HepG2 (cell line): ENCODE measurements around the gene C2orf42. TPM values are rescaled to one million over a fixed set of nuclear protein-coding genes. Genes with fewer than 3 reads are reported as not detected.

Experiments
- DPF2 ChIP-seq: sonication (generic); formaldehyde crosslinking; IDR thresholded peaks from 2 replicates; pipeline ENCODE4 v1.4.0; 2020; ENCODE audit warnings: mild to moderate bottlenecking, low read depth, missing genetic modification reagents, borderline replicate concordance
- EHMT2 ChIP-seq: fragments of 200-600 bp; sonication (generic); IDR thresholded peaks from 2 replicates; pipeline ENCODE4 v1.7.0; 2017; ENCODE audit warnings: antibody characterized with exemption, low read depth, low read length, borderline replicate concordance
- HIC2 ChIP-seq: sonication (generic); formaldehyde crosslinking; IDR thresholded peaks from 2 replicates; pipeline ENCODE4 v1.9.0; 2022; ENCODE audit warnings: low read depth, missing genetic modification reagents
- HNRNPUL1 ChIP-seq: fragments of 200-400 bp; formaldehyde crosslinking; IDR thresholded peaks from 2 replicates; pipeline ENCODE4 v1.6.1; 2017; ENCODE audit warnings: low read depth, mild to moderate bottlenecking, low read length, moderate library complexity
- JUNB ChIP-seq: sonication (generic); formaldehyde crosslinking; IDR thresholded peaks from 2 replicates; pipeline ENCODE4 v1.8.0; 2022; ENCODE audit warnings: missing genetic modification reagents, mild to moderate bottlenecking, borderline replicate concordance
- KDM1A ChIP-seq: IDR thresholded peaks from 2 replicates; pipeline ENCODE4 v1.6.1; 2016; ENCODE audit warnings: missing compliant biosample characterization
- MIXL1 ChIP-seq: IDR thresholded peaks from 2 replicates; pipeline ENCODE4 v1.6.1; 2016
- PCBP2 ChIP-seq: fragments of 200-400 bp; formaldehyde crosslinking; optimal IDR thresholded peaks from 2 replicates; pipeline ENCODE3; 2018; ENCODE audit warnings: low read length, low read depth; ENCODE audit not compliant: poor library complexity, severe bottlenecking
- SRY ChIP-seq: sonication (generic); formaldehyde crosslinking; IDR thresholded peaks from 2 replicates; pipeline ENCODE4 v1.8.0; 2022; ENCODE audit warnings: mild to moderate bottlenecking, missing genetic modification reagents
- TERF1 ChIP-seq: sonication (generic); formaldehyde crosslinking; IDR thresholded peaks from 2 replicates; pipeline ENCODE4 v1.8.0; 2022; ENCODE audit warnings: mild to moderate bottlenecking, missing genetic modification reagents, moderate library complexity
- ZBED4 ChIP-seq: sonication (generic); formaldehyde crosslinking; IDR thresholded peaks from 2 replicates; pipeline ENCODE4 v1.4.0; 2020; ENCODE audit warnings: missing genetic modification reagents, borderline replicate concordance
- ZFP91 ChIP-seq: sonication (generic); formaldehyde crosslinking; IDR thresholded peaks from 2 replicates; pipeline ENCODE4 v1.9.0; 2022; ENCODE audit warnings: missing genetic modification reagents, mild to moderate bottlenecking, borderline replicate concordance
- ZKSCAN5 ChIP-seq: sonication (generic); formaldehyde crosslinking; IDR thresholded peaks from 2 replicates; pipeline ENCODE4 v1.5.1; 2020; ENCODE audit warnings: mild to moderate bottlenecking, missing genetic modification reagents
- ZMAT5 ChIP-seq: sonication (generic); formaldehyde crosslinking; IDR thresholded peaks from 2 replicates; pipeline ENCODE4 v1.5.0; 2020; ENCODE audit warnings: mild to moderate bottlenecking, low read depth, missing genetic modification reagents, borderline replicate concordance
- ZNF605 ChIP-seq: sonication (generic); formaldehyde crosslinking; IDR thresholded peaks from 2 replicates; pipeline ENCODE4 v1.8.0; 2022; ENCODE audit warnings: mild to moderate bottlenecking, missing genetic modification reagents
- ZSCAN29 ChIP-seq: sonication (generic); formaldehyde crosslinking; conservative IDR thresholded peaks from 2 replicates; pipeline ENCODE4 v1.4.0; 2020; ENCODE audit warnings: mild to moderate bottlenecking, missing genetic modification reagents
- polyA plus RNA-seq, 8 experiments: library from polyadenylated mRNA; depleted of rRNA in 3 of 8; stranded (reverse) in 7 of 8; unstranded in 1 of 8; fragments of >200 nt; fragmentation: Illumina TruSeq in 4 of 8; extraction: Trizol in 4 of 8; gene quantifications; 2 replicates each; pipeline versions ENCODE4 v1.2.1 to v1.2.3, GENCODE V29; 2011 to 2016; ENCODE audit warnings: low read depth in 4 of 8, missing spikeins in 1 of 8, mixed read lengths in 1 of 8; ENCODE audit not compliant: insufficient read depth in 1 of 8
- total RNA-seq, 5 experiments: library from RNA; depleted of rRNA; stranded (reverse); fragments of >200 nt; fragmentation: Illumina TruSeq; extraction: Trizol; gene quantifications; 2 replicates each; pipeline ENCODE4 v1.2.3, GENCODE V29; 2016; ENCODE audit warnings: low read depth in 1 of 5

The C2orf42 gene
- total and polyA plus RNA-seq, 2 of the 13 experiments (the other 11 are each of a cell fraction or from before 2014, with no cell fraction given), result 9.3 to 9.9 TPM

GRCh38 chr2:70142590-70143313 is 48.1 kb downstream of the C2orf42 start (continued):
- TF ChIP-seq ZFP91 (CRISPR knock-in tag) (peak; percentile 96), PCBP2 (no peak), HIC2 (no peak), ZKSCAN5 (0 out of 2 replicates have a peak, but pooled peaks have one; percentile 42), EHMT2 (no peak), SRY (CRISPR knock-in tag) (peak; percentile 64), KDM1A (CRISPR knock-in tag) (no peak), ZBED4 (CRISPR knock-in tag) (peak; percentile 85), ZMAT5 (CRISPR knock-in tag) (no peak), ZSCAN29 (CRISPR knock-in tag) (peak; percentile 80; the same call in 1 of the 2 replicates), ZNF605 (CRISPR knock-in tag) (peak; percentile 100), DPF2 (no peak; the same call in 1 of the 2 replicates), TERF1 (no peak), MIXL1 (peak; percentile 83), JUNB (peak; percentile 44; the same call in 1 of the 2 replicates), HNRNPUL1 (no peak)
